Measurements from ENCODE around the gene HMOX1. TPM values are rescaled to one million over a fixed set of nuclear protein-coding genes. Genes with fewer than 3 reads are reported as not detected.

HMOX1 gene
- total RNA-seq, 3 donors from 2014 or later (not counting 1 experiment from before 2014, with no cell fraction given): 7.5 to 61.6 (median 15.9) TPM

- intact Hi-C loops (cut with micrococcal nuclease): no loop called here
- Mint-ChIP-seq H3K27me3 (ENCODE audit: low read depth in 2 of 2) (no peaks in the 10 kb centered on the region), H3K36me3 (peaks cover 17% of the 10 kb centered on the region), H3K4me1 (no peaks in the 10 kb centered on the region), H3K4me3 (no peak overlapping the region), H3K27ac (no peak overlapping the region), H3K9me3 (no peaks in the 10 kb centered on the region)
- no peaks in the 10 kb centered on the region for H3K9me3 ChIP-seq (ENCODE audit: control insufficient read depth, insufficient read depth, low read length)
- no peak for ATAC-seq
- H3K27me3 ChIP-seq (ENCODE audit: control insufficient read depth, insufficient read depth, low read length): no peaks in the 10 kb centered on the region
- TF ChIP-seq, protein P1, sequence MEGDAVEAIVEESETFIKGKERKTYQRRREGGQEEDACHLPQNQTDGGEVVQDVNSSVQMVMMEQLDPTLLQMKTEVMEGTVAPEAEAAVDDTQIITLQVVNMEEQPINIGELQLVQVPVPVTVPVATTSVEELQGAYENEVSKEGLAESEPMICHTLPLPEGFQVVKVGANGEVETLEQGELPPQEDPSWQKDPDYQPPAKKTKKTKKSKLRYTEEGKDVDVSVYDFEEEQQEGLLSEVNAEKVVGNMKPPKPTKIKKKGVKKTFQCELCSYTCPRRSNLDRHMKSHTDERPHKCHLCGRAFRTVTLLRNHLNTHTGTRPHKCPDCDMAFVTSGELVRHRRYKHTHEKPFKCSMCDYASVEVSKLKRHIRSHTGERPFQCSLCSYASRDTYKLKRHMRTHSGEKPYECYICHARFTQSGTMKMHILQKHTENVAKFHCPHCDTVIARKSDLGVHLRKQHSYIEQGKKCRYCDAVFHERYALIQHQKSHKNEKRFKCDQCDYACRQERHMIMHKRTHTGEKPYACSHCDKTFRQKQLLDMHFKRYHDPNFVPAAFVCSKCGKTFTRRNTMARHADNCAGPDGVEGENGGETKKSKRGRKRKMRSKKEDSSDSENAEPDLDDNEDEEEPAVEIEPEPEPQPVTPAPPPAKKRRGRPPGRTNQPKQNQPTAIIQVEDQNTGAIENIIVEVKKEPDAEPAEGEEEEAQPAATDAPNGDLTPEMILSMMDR (IDR thresholded peaks at IDR 0.05): no peak
- no peak for DNase-seq
- peaks cover 93% of the 10 kb centered on the region for H3K36me3 ChIP-seq (ENCODE audit: control insufficient read depth, insufficient read depth, low read length)
- no peaks in the 10 kb centered on the region for H3K4me1 ChIP-seq (ENCODE audit: control insufficient read depth, insufficient read depth, low read length)
- WGBS (ENCODE audit: insufficient coverage): 98% methylated on average over 10 of the region's 10 CpGs
- H3K27ac ChIP-seq (ENCODE audit: low read length): no peak overlapping the region
- H3K4me3 ChIP-seq (ENCODE audit: low read length): no peak overlapping the region
Measured at GRCh38 chr22:35419756-35420155, 38.9 kb downstream of the HMOX1 start.

GRCh38 chr22:35421121-35421520, 40.2 kb downstream of the HMOX1 start:
- H3K4me3 Mint-ChIP-seq: no peak overlapping the region
- intact Hi-C loops (cut with micrococcal nuclease): no loop called here
- H3K27me3 Mint-ChIP-seq (ENCODE audit: low read depth in 2 of 2): no peaks in the 10 kb centered on the region
- H3K4me1 Mint-ChIP-seq: no peaks in the 10 kb centered on the region
- Histone ChIP-seq H3K36me3 (ENCODE audit: control insufficient read depth, insufficient read depth, low read length) (peaks cover 85% of the 10 kb centered on the region), H3K9me3 (ENCODE audit: control insufficient read depth, insufficient read depth, low read length) (no peaks in the 10 kb centered on the region), H3K27ac (ENCODE audit: low read length) (no peak overlapping the region), H3K4me3 (ENCODE audit: low read length) (no peak overlapping the region), H3K4me1 (ENCODE audit: control insufficient read depth, insufficient read depth, low read length) (no peaks in the 10 kb centered on the region), H3K27me3 (ENCODE audit: control insufficient read depth, insufficient read depth, low read length) (no peaks in the 10 kb centered on the region)
- no peak for DNase-seq
- no peak for ATAC-seq
- H3K9me3 Mint-ChIP-seq: no peaks in the 10 kb centered on the region
- no peak overlapping the region for H3K27ac Mint-ChIP-seq
- TF ChIP-seq, protein P1 (IDR thresholded peaks at IDR 0.05): no peak
- WGBS (ENCODE audit: insufficient coverage): 97% methylated on average over 12 of the region's 12 CpGs
- peaks cover 15% of the 10 kb centered on the region for H3K36me3 Mint-ChIP-seq

DNA sequence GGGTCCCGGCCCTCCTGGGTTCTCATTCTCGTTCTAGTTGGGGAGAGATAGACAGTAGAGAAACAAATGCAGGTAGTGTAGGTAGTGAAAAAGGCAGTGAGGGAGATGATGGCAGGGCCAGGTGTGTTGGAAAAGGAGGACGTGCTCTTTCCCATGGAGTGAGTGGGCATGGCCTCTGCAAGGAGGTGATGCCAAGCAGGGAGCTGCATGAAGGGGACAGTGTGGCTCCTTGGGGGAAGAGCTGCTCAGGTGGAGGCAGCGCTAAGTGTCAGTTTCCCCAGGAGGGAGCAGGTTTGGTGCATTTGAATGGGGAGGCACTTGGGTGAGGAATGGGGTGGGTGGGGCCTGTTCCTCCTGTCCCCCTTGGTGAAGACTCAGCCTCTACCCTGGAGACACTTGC, 41.2 kb downstream of the HMOX1 start:
- H3K4me3 Mint-ChIP-seq: no peak overlapping the region
- H3K9me3 Mint-ChIP-seq: no peaks in the 10 kb centered on the region
- no peaks in the 10 kb centered on the region for H3K27me3 Mint-ChIP-seq (ENCODE audit: low read depth in 2 of 2)
- TF ChIP-seq, protein P1 (IDR thresholded peaks at IDR 0.05): no peak
- ATAC-seq (no peak), DNase-seq (no peak)
- H3K4me3 ChIP-seq (ENCODE audit: low read length): no peak overlapping the region
- no peaks in the 10 kb centered on the region for H3K27me3 ChIP-seq (ENCODE audit: control insufficient read depth, insufficient read depth, low read length)
- peaks cover 7% of the 10 kb centered on the region for H3K36me3 Mint-ChIP-seq
- no peak overlapping the region for H3K27ac Mint-ChIP-seq
- no peaks in the 10 kb centered on the region for H3K9me3 ChIP-seq (ENCODE audit: control insufficient read depth, insufficient read depth, low read length)
- peaks cover 0 to 5% of the 10 kb centered on the region in 2 donors for H3K4me1 Mint-ChIP-seq
- WGBS (ENCODE audit: insufficient coverage): 83% methylated on average over 4 of the region's 4 CpGs
- no peak overlapping the region for H3K27ac ChIP-seq (ENCODE audit: low read length)
- intact Hi-C loops (cut with micrococcal nuclease): no loop called here
- no peaks in the 10 kb centered on the region for H3K4me1 ChIP-seq (ENCODE audit: control insufficient read depth, insufficient read depth, low read length)
- peaks cover 74% of the 10 kb centered on the region for H3K36me3 ChIP-seq (ENCODE audit: control insufficient read depth, insufficient read depth, low read length)

- H3K27ac Mint-ChIP-seq: peak overlapping the region in 1 of 2 donors; percentile 7
- WGBS (ENCODE audit: insufficient coverage): 95% methylated on average over 9 of the region's 9 CpGs
- H3K4me3 ChIP-seq (ENCODE audit: low read length): no peak overlapping the region
Measured at GRCh38 chr22:35422936-35423335, 42.0 kb downstream of the HMOX1 start.

More at GRCh38 chr22:35422936-35423335, 42.0 kb downstream of the HMOX1 start:
- no peaks in the 10 kb centered on the region for H3K4me1 ChIP-seq (ENCODE audit: control insufficient read depth, insufficient read depth, low read length)
- H3K36me3 Mint-ChIP-seq: peaks cover 7% of the 10 kb centered on the region
- intact Hi-C loops (cut with micrococcal nuclease): no loop called here
- TF ChIP-seq, protein P1 (IDR thresholded peaks at IDR 0.05): no peak
- H3K4me1 Mint-ChIP-seq: peaks cover 0 to 5% of the 10 kb centered on the region in 2 donors
- no peak overlapping the region for H3K4me3 Mint-ChIP-seq
- H3K27me3 ChIP-seq (ENCODE audit: control insufficient read depth, insufficient read depth, low read length): no peaks in the 10 kb centered on the region
- ATAC-seq: no peak
- no peaks in the 10 kb centered on the region for H3K27me3 Mint-ChIP-seq (ENCODE audit: low read depth in 2 of 2)
- no peaks in the 10 kb centered on the region for H3K9me3 ChIP-seq (ENCODE audit: control insufficient read depth, insufficient read depth, low read length)
- H3K9me3 Mint-ChIP-seq: no peaks in the 10 kb centered on the region
- H3K36me3 ChIP-seq (ENCODE audit: control insufficient read depth, insufficient read depth, low read length): peaks cover 66% of the 10 kb centered on the region
- H3K27ac ChIP-seq (ENCODE audit: low read length): no peak overlapping the region
- DNase-seq: no peak
